Stimulated activated naive CD8-positive, alpha-beta T cell treated with anti-CD3 and anti-CD28 coated beads, Interleukin-15, Interleukin-2, amounts not matched to agents 100 ng/mL and 50 ng/mL, for 24 hours (primary cell): Measurements from ENCODE around the gene TNK2.
"Not testable (repeated sequence)": the region's sequence is repeated elsewhere in the genome, so short reads cannot be mapped to it uniquely, and the experiment has no call there.

Experiments
- H3K27ac Mint-ChIP-seq: one replicate; pipeline ENCODE4 v1.8.0; 2021; ENCODE audit warnings: mild to moderate bottlenecking, mixed read lengths
- H3K27me3 Mint-ChIP-seq: one replicate; pipeline ENCODE4 v1.8.0; 2021; ENCODE audit warnings: mixed read lengths
- H3K36me3 Mint-ChIP-seq: one replicate; pipeline ENCODE4 v1.8.0; 2021; ENCODE audit warnings: low read depth, mixed read lengths
- H3K4me1 Mint-ChIP-seq: one replicate; pipeline ENCODE4 v1.8.0; 2021; ENCODE audit warnings: low read depth, mixed read lengths
- H3K4me3 Mint-ChIP-seq: one replicate; pipeline ENCODE4 v1.8.0; 2021; ENCODE audit warnings: mild to moderate bottlenecking, mixed read lengths
- H3K9me3 Mint-ChIP-seq: one replicate; pipeline ENCODE4 v1.8.0; 2021; ENCODE audit warnings: mixed read lengths

TNK2 gene

GRCh38 chr3:195866686-195867511, 41.5 kb downstream of the TNK2 start:
- peaks cover 4% of the 10 kb centered on the region for H3K36me3 Mint-ChIP-seq
- peaks cover 4% of the 10 kb centered on the region for H3K4me1 Mint-ChIP-seq
- no peaks in the 10 kb centered on the region for H3K9me3 Mint-ChIP-seq
- H3K27ac Mint-ChIP-seq: no peak overlapping the region
- H3K4me3 Mint-ChIP-seq: no peak overlapping the region
- H3K27me3 Mint-ChIP-seq: no peaks in the 10 kb centered on the region

- no peaks in the 10 kb centered on the region for H3K9me3 Mint-ChIP-seq
- no peaks in the 10 kb centered on the region for H3K27me3 Mint-ChIP-seq
- no peak overlapping the region for H3K27ac Mint-ChIP-seq
- H3K36me3 Mint-ChIP-seq: peaks cover 4% of the 10 kb centered on the region
- H3K4me3 Mint-ChIP-seq: no peak overlapping the region
- peaks cover 4% of the 10 kb centered on the region for H3K4me1 Mint-ChIP-seq
These were observed 42.6 kb downstream of the TNK2 start for GRCh38 chr3:195865752-195866151.

- peaks cover 4% of the 10 kb centered on the region for H3K36me3 Mint-ChIP-seq
- peaks cover 4% of the 10 kb centered on the region for H3K27me3 Mint-ChIP-seq
- H3K9me3 Mint-ChIP-seq: no peaks in the 10 kb centered on the region
- H3K4me3 Mint-ChIP-seq: no peak overlapping the region
- peak overlapping the region; percentile 26 for H3K27ac Mint-ChIP-seq
- H3K4me1 Mint-ChIP-seq: peaks cover 4% of the 10 kb centered on the region
These were observed 45.0 kb downstream of the TNK2 start for GRCh38 chr3:195863121-195864061.

DNA sequence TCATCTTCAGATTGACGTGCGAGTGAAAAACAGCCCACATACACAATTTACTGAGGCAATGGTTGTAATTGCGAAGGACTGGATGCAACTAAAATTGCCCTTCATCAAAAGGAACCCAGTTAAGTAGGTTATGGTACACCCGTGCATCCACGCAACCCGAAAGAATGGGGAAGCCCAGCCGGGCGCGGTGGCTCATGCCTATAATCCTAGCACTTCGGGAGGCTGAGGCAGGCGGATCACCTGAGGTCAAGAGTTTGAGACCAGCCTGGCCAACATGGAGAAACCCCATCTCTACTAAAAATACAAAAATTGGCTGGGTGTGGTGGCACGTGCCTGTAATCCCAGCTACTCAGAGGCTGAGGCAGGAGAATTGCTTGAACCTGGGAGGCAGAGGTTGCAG, 46.0 kb downstream of the TNK2 start:
- H3K27me3 Mint-ChIP-seq, H3K27ac Mint-ChIP-seq, H3K9me3 Mint-ChIP-seq, H3K36me3 Mint-ChIP-seq, H3K4me3 Mint-ChIP-seq, H3K4me1 Mint-ChIP-seq: not testable (repeated sequence)

GRCh38 chr3:195860456-195860855, 47.9 kb downstream of the TNK2 start:
- H3K27me3 Mint-ChIP-seq: peaks cover 4% of the 10 kb centered on the region
- no peaks in the 10 kb centered on the region for H3K9me3 Mint-ChIP-seq
- no peak overlapping the region for H3K27ac Mint-ChIP-seq
- peaks cover 4% of the 10 kb centered on the region for H3K4me1 Mint-ChIP-seq
- H3K4me3 Mint-ChIP-seq: no peak overlapping the region
- peaks cover 3% of the 10 kb centered on the region for H3K36me3 Mint-ChIP-seq

GRCh38 chr3:195859846-195860411, 48.4 kb downstream of the TNK2 start:
- Mint-ChIP-seq H3K36me3 (no peaks in the 10 kb centered on the region), H3K4me1 (peaks cover 4% of the 10 kb centered on the region), H3K27me3 (peaks cover 4% of the 10 kb centered on the region), H3K4me3 (no peak overlapping the region), H3K9me3 (no peaks in the 10 kb centered on the region), H3K27ac (no peak overlapping the region)

- Mint-ChIP-seq H3K27ac (no peak overlapping the region), H3K36me3 (no peaks in the 10 kb centered on the region), H3K9me3 (no peaks in the 10 kb centered on the region), H3K27me3 (peaks cover 4% of the 10 kb centered on the region), H3K4me1 (peaks cover 4% of the 10 kb centered on the region), H3K4me3 (no peak overlapping the region)
These were observed 49.1 kb downstream of the TNK2 start for GRCh38 chr3:195859061-195859845.

GRCh38 chr3:195856410-195857084, 51.8 kb downstream of the TNK2 start:
- no peaks in the 10 kb centered on the region for H3K9me3 Mint-ChIP-seq
- H3K27ac Mint-ChIP-seq: no peak overlapping the region
- no peak overlapping the region for H3K4me3 Mint-ChIP-seq
- no peaks in the 10 kb centered on the region for H3K4me1 Mint-ChIP-seq
- H3K27me3 Mint-ChIP-seq: peaks cover 7% of the 10 kb centered on the region
- H3K36me3 Mint-ChIP-seq: no peaks in the 10 kb centered on the region

DNA sequence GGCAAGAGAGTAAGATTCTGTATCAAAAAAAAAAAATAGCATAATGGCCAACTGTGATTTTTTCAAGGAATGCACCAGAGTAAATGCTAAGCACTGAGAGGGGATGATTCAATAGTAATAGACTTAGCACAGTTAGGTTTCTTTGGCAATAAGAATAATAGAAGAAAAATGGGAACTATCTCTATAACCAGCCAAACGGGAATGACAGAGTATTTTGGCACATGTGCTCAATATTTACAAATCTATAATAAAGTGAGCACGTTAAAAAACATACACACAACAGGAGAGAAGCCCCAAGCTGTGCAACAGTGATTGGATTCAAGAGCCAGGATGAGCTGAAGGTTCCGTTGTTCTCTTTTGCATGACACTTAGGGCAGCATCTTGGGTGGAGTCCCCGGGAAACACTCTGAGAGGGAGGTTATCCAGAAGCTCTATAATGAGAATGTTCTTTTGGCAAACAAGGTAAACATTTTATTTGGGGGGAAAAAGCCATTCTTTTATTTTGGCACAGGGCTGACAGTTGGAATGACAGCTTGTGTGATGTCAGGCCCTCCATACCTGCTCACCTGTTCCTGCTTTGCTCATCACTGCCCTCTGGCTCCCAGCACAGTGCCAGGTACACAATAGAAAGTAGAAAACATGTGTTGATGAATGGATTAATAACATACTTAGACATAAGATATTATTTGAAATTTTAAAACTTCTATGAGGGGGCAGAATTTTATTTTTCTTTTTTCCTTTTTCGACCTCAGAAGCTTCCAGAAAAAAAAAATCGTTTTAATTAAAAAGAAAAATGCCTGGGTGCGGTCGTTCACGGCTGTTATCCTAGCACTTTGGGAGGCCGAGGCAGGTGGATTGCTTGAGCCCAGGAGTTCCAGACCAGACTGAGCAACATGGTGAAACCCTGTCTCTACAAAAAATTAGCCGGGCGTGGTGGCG, 52.6 kb downstream of the TNK2 start:
- H3K36me3 Mint-ChIP-seq: no peaks in the 10 kb centered on the region
- H3K27ac Mint-ChIP-seq: no peak overlapping the region
- peaks cover 4% of the 10 kb centered on the region for H3K4me1 Mint-ChIP-seq
- no peaks in the 10 kb centered on the region for H3K9me3 Mint-ChIP-seq
- H3K27me3 Mint-ChIP-seq: peaks cover 8% of the 10 kb centered on the region
- H3K4me3 Mint-ChIP-seq: no peak overlapping the region

DNA sequence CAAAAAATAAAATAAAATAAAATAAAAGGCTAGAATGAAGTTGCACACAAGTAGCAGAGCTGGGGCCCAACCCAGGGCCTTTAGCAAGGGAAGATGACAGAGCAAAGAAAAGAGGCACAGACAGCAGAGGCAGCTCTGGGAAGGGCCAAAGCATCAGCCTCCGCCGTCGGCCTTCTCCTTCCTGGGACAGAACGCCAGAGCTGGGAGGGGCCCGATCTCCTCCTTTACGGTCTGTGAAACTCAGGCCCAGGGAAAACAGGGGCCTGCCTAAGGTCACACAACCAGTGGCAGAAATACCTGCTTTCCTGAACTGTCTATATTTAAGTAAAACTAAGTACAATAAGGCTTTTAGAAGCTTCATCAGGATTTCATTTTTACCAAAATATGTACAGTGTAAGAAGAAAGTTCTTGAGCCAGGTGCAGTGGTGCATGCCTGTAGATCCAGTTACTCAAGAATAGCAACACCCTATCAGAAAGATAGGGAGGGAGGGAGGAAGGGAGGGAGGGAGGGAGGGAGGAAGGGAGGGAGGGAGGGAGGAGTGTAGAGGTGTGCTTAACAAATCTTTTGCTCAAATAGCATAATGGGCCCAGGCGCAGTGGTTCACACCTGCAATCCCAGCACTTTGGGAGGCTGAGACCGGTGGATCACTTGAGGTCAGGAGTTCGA, 53.6 kb downstream of the TNK2 start:
- H3K27ac Mint-ChIP-seq: no peak overlapping the region
- no peak overlapping the region for H3K4me3 Mint-ChIP-seq
- no peaks in the 10 kb centered on the region for H3K9me3 Mint-ChIP-seq
- peaks cover 4% of the 10 kb centered on the region for H3K27me3 Mint-ChIP-seq
- H3K4me1 Mint-ChIP-seq: peaks cover 4% of the 10 kb centered on the region
- no peaks in the 10 kb centered on the region for H3K36me3 Mint-ChIP-seq

GRCh38 chr3:195853996-195854395, 54.4 kb downstream of the TNK2 start:
- Mint-ChIP-seq H3K27ac (no peak overlapping the region), H3K4me1 (peaks cover 4% of the 10 kb centered on the region), H3K4me3 (no peak overlapping the region), H3K9me3 (no peaks in the 10 kb centered on the region), H3K36me3 (no peaks in the 10 kb centered on the region), H3K27me3 (peaks cover 4% of the 10 kb centered on the region)

DNA sequence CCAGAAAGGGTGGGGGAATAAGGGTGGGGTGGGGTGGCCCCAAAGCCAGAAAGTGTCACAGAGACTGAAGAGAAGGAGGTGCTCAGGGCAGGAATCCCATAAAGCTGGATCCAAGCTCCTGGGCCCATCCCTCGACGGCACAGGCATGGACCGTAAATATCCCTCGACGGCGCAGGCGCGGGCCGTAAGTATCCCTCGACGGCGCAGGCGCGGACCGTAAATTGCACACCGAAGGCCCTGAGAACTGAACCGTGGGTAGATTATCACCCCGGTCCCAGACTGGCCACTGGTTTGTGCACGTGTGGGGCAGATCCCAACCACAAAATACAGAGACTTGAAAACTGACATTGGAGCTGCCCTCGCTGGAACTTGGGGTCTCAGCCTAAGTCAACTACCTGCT, 55.3 kb downstream of the TNK2 start:
- no peaks in the 10 kb centered on the region for H3K36me3 Mint-ChIP-seq
- peaks cover 4% of the 10 kb centered on the region for H3K4me1 Mint-ChIP-seq
- H3K9me3 Mint-ChIP-seq: no peaks in the 10 kb centered on the region
- no peak overlapping the region for H3K27ac Mint-ChIP-seq
- peaks cover 4% of the 10 kb centered on the region for H3K27me3 Mint-ChIP-seq
- no peak overlapping the region for H3K4me3 Mint-ChIP-seq
